Measurements from ENCODE around the gene MUC13.

The MUC13 gene

DNA sequence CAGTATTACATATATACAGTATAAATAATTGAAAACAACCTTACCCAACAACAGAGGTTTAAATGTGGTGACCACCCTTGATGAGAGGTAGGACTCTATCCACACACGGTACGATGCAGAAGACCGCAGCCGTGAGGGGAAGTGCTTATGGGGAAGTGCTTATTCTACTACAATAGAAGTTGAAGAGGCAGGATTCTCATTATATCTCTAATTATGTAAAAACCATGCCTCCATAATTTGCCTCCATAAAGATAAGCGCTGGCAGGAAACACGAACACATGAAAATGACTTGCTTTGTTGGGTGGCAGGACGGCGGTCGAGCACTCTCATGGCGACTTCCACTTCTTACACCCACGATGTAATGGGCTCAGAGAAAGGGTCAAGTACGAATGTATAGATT, 7.2 kb upstream of the MUC13 start:
- DNase-seq: peak; percentile 28

DNA sequence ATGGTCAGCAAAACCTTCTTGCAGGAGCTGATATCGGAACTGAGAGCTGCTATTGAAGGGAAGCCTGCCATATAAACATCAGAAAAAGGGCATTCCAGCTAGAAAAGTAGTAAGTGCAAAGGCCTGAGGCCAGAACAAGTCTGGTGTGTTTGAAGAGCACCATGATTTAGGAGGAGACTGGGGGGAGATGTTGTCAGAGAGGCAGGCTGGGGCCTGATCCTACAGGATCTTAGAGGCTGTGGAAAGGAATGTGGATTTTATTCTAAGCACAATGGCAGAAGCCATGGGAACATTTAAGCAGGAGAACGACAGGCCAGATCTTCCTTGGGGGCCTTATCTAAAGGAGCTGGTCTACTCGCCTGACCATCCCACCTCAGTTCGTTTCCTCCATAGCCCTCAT, 5.1 kb upstream of the MUC13 start:
- no peak for DNase-seq

DNA sequence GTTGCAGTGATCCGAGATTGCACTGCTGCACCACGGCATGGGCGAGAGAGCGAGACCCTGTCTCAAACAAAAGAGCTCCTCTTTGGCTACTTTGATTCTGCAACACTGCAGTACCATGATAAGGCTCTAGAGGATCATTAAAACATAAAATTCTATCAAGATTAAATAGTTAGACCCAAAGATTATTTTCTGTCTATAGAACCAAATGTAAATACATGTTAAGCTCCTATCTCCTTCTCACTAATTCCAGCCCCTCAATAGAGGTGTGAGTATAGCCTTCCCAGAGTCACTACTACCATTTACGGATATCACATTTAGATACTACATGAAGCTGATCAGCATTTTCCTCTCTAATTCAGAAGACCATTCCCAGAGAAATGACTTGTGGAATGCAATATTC, 4.3 kb upstream of the MUC13 start:
- DNase-seq: no peak

DNA sequence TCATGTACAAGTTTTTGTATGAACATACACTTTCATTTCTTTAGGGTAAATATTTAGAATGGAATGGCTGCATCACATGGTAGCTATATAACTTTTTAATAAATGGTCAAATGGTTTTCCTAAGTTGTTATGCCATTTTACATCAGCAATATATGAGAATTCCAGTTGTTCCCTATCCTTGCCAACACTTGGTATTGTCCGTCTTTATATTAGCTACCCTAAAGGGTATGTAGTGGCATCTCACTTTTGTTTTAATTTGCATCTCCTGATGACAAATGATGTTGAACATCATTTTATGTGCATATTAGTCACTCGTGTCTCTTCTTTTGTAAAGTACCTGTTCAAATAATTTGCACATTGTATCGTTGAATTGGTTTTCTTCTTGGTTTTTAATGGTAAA, 2.5 kb upstream of the MUC13 start:
- no peak for DNase-seq

DNA sequence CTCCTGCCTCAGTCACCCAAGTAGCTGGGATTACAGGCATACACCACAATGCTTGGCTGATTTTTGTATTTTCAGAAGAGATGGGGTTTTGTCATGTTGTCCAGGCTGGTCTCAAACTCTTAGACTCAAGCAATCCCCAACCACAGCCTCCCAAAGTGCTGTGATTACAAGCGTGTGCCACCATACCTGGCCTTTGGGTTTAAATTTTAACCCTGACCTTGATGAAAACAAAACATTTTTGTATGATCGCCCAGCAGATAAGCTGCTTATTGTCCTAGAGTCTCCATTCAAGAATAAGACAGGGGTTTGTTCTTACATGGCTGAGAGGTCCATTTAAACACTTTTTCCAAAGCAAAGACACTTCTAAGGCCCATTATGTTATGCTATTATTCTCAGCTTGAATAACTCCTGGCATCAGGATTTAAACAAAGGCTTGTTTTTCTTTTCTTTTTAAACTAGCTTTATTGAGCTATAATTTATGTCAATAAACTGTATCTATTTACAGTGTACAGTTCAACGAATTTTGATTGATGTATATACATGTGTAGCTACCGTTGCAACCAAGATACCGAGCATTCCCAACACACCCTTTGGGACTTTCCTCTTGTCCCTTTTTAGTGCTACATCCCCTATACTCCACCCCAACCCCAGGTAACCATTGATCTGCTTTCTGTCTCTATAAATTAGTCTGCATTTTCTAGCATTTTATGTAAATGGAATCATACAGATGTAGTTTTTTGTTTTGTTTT, 1.4 kb upstream of the MUC13 start:
- DNase-seq: no peak

DNA sequence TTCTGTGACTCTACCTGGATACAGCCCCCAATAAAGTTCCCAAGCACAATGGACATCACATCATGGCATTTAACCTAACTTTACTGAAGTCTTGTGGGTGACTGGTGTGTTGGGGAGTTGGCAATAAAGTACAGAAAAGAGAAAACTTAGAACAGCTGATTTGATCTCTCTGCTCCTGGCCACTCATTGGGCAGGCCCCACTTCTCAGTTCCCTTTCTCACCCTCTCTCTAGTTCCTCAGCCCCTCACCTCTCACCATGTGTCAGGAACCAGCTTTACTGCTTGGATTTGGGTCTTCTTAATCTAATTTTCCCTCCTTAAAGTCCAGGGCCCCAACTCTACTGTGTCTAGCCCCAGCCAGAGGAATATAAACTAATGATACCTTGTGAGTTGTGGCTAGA, 713 bp upstream of the MUC13 start:
- no peak for DNase-seq

DNA sequence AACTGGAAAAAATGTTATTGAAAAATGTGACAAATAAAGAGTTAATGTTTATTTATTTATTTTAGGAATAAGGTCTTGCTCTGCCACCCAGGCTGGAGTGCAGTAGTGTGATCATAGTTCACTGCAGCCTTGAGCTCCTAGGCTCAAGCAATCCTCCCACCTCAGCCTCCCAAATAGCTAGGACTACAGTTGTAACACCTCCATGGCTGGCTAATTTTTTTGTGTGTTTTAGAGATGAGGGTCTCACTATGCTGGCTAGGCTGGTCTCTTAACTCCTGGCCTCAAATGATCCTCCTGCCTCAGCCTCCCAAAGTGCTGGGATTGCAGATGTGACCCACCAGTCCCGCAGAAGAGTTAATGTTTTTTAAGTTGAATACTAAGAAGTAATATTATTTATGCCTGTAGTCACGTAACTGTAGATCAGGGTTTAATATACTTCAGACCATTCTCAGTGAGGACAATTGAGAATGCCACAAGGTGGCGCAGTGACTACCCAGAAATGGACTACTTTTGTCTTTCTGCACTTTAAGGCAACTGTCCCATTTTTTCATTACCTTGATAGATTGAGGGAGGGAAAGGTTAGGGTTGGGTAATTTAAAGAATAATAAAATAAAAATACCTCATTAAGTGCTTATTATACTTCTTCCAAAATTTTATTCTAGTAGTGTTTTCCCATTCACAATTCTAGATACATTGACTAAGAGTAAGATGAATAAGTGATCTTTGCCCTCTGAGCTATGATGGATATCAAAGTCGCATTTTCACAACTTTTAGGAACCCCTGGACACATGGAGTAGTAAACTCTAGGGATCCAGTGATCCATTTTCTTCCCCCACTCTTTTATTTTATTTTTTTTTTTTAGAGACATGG, 6.0 kb downstream of the MUC13 start:
- peak; percentile 55 for DNase-seq

DNA sequence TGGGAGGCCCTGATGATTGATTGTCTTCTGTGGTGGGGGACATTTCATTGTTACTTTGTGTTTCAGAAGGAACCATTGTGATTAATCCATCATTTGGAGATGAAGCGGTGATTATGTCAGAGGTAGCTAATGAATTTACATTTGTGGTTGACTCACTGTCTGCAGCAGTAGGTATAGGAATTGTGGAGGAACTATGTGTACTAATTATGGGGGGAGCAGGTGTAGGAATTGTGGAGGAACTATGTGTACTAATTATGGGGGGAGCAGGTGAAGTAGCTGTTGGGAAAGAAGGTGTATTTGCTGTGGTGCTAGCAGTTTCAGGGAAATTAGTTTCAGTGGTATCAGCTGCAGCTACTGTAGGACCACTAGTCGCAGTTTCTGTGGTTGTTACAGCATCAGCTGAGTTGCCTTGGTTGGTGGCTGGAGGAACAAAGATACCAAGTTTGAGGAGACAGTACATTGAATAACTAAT, 6.9 kb downstream of the MUC13 start:
- DNase-seq: no peak

DNA sequence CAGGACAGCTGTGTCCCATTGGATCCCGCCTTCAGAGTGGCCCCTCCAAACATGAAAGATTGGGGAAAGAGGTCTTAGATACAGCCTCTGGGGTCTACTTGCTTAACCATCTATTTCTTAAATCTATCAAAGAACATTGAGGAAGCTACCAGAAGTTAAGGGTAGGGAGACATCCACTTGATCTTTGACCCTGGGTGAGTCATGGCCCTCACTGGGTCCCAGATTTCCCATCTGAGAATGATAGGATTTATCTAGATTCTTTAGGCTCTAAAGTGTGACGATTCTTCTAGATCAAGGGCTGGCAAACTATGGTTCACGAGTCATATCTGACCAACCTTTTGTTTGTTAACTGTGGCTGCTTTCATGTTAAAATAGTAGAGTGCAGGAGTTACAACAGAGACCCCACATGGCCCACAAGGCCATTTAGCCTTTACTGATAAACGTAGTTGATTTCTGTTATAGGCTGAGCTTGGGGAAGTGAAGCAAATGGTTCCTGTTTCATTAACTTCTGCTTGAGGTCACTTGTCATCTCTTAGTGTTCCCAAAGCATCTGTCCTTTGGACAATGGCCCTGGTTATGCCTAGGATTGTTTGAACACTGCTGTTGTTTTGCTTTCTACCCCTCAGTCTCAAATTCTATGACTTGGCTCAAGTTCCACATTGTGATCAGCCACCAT, 8.0 kb downstream of the MUC13 start:
- DNase-seq: no peak

DNA sequence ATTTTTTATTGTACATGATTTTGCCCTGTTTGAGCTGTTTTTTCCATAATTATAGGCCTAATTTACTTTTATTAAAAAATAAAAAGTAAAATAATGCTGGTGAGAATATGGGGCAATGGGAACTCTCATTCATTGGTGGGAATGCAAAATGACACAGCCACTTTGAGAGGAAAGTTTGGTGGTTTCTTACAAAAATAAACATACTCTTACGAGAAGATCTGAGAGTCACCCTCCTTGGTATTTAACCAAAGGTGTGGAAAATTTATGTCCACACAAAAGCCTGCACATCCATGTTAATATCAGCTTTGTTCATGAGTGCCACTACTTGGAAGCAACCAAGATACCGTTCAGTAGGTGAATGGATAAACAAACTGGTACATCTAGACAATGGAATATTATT, 9.8 kb downstream of the MUC13 start:
- no peak for DNase-seq

DNA sequence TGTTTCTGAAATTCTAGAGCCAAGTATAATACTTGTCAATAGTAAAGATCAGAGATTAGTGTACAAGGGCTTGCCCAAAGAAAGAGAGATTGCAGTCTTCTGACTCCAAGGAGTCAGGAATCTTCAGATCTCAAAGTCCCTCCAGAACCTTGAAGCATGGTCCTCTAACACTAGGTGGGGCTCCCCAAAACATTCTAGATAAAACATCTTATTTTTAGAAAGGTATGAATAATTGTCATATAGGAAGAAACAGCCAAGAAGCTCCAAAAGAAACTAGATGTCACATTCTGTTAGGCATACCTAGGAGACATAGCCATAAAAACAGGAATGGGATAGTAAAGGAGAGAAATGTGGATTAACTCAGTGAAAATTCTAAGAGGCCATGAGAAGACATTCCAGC, 10.7 kb downstream of the MUC13 start:
- no peak for DNase-seq

DNA sequence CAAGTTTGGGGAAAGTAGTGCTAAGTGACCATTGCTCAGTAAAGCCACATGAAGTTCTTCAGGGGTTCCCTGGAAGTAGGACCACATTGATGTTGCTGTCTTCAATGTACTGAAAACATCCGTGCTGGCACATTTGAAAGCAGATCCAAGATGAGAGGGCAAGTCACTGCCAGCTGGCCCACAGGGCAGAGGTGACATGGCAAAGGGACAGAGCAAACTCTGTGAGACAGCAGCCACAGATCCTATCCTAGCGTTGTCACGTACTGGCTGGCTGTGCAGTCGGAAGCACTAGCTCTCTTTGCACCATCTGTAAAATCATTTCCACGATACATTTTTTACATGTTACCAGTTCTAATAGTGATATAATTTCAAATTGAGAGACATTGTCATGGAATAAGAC, 13.8 kb downstream of the MUC13 start:
- no peak for DNase-seq

DNA sequence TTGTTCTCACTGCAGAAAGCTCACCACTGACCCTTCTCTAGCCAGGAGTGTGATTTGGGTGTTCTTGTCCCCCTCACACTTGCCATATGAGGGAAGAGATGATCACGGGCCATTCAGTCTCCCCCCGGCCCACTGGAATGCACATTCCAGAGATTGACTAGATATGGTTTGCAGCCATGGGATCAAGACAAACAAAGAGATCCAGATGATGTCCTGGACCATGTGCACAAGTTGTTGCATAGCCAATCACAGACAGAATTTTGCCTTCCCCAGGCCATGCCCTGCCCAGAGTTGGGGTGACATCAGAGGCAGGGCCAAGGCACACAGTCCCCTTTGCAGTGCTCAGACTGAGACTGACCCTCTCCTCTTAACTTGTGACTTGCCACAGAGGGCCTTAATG, 14.8 kb downstream of the MUC13 start:
- no peak for DNase-seq

DNA sequence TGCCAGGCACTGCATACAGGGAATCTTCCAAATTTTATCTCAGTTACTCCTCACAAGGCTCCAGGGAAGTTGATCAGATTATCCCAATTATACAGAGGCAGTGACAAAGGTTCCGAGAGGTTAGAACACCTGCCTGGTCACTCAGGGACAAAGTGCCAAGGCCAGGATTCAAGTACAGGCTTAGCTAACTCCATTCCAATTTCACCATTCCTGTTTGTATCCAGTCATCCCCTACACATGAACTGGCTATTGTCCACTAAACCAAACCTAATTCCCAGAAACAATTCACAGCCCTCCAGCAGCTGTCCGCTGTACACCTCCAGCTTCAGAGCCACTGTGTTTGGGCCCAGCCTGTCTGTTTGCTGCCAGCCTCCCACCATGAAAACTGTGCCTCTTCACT, 16.0 kb downstream of the MUC13 start:
- DNase-seq: no peak

DNA sequence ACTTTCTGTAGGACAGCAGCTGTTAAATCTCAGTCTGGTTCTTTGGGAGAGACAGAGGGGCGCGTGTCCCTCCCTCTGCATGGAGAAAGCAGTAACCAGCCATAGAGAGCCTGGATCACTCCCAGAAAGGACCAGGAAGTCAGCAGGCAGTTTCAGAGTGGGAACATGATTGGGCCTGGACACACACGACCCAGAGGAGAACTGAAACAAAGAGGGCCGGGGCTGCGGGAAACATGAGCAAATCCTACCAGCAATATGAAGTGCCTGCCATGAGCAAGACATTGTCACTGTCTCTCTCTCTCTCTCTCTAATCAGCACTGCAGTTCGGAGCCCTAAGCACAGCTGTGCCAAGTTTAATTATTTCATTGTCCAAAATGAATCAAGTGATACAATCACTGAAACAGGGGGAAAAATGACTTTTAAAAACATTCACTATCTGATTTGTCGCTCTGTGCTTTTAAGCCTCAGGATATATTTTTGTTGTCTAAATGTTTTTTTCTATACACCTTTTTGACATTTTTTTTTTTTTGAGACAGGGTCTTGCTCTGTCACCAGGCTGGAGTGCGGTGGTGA, 17.6 kb downstream of the MUC13 start:
- DNase-seq: no peak

DNA sequence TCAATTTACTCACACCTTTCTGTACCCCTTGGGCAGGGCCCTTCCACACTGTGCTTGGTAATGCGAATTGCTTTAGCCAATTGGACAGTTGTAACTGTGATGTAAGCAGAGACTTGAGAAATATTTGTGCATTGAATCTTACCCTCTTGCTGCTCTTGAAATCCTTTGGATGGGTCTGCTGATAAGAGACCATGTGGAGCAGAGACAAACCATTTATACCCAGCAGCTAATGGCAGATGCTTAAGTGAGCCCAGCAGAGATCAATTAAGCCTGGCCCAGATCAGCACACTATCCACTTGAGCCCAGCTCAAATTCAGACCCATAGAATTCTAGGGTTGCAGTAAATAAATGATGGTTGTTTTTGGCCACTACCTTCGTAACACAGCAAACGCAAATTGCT, 19.3 kb downstream of the MUC13 start:
- no peak for DNase-seq

DNA sequence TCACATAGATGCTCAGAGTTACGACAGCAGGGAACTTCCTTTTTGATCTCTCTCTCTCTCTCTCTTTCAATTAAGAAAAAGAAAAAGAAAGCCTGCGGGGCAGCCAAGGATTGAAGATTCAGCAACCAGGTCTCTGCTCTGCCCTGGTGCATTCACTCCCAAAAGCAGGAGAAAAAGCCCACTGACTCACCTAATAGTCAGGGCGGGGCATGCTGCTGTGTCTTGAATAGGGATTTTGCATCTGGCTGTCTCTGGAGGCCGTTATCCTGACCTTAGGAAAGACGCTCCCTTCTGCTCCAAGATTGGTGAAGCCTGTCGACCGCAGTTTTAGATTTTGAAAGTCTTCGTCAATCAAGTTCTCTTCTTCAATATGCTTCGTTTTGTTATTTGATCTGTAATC, 26.6 kb downstream of the MUC13 start:
- no peak for DNase-seq

DNA sequence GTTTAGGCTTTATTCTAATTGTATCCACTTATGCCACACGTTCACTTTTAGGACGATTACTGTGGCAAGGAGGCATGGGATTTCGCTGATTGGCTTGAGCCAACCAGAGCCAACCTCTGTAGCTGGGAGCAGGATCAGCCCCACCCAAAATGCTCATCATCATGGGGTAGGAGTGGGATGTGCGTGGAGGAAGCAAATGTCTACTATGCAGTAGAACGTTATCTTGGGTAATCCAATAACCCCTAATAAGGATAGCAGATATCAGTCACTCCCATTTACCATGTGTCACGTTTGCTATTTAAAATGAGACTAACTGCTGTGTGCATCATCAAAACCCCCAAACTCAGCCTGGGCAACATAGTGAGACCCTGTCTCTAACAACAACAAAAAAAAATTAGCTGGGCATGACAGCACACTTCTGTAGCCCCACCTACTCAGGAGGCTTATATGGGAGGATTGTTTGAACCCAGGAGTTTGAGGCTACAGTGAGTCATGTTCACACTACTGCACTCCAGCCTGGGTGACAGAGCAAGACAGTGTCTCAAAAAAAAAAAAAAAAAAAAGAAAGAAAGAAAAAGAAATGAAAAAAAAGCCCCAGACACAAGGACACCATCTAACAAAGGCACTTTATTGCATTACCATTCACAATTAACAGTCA, 29.6 kb downstream of the MUC13 start:
- DNase-seq: no peak

DNA sequence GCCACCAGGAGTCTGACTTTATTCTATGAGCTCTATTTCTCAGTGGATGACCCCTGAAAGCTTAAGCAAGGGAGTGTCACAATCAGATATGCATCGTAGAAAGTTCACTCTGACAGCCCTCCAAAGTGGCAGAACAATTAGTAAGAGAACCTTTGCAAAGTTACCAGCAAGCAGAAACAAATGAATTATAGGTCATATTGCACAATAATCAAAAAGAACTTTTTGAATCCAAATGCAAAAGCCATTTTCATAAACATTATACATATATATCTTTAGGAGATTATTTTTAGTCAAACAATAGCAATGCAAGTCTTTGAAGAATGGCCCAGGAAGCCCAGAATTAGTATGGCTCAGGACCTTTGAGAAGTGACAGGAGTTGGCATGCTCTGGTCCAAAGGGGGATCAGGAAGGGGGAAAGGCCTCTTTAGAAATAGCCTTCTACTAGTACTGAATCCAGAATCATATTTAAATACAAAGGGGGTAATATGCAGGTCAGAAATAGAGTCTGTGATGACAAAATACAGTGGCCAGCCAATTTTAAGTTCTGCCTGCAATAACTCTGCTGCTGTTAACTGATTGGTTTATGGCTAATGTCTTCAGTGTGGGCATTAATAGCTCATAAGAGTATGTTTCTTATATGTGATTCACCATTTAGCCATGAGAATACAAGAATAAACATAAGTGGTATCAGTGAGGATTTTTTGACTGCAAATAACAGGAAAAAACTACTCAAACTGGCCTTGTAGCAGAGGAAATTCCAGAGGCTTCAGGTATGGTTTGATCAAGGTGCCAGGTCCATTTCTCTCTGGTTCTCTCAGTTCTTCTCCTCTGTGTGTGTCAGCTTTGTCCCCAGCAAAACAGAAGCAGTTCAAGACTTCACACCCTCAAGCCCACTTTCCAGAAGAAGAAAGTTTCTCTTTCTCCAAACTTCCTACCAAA, 30.4 kb downstream of the MUC13 start:
- DNase-seq: no peak

DNA sequence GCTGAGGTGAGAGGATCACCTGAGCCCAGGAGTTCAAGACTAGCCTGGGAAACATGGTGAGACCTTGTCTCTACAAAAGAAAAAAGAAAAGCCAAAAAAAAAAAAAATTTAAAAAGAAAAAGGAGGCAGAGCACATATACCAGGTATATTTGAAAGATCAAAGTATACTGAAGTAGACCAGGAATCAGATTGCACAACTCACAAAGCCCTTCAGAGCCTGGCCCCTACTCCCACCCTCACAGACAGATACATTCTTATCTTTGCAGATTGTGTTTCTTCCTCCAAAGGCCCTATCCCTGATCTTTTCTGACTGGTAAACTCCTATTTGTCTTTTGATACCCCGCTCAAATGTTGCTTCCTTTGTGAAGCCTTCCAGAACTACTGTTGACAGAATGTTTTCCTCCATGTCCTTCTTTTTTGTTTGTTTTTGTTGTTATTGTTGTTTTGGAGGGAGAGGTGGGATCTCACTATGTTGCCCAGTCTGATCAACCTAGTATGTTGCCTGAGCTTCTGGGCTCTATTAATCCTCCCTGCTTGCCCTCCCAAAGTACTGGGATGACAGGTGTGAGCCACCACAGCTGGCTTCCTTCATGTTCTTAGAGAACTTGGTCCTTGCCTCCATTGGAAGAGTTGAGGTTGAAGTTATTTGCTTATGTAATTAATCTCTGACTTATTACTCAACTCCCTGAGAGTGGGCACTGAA, 37.6 kb downstream of the MUC13 start:
- no peak for DNase-seq

DNA sequence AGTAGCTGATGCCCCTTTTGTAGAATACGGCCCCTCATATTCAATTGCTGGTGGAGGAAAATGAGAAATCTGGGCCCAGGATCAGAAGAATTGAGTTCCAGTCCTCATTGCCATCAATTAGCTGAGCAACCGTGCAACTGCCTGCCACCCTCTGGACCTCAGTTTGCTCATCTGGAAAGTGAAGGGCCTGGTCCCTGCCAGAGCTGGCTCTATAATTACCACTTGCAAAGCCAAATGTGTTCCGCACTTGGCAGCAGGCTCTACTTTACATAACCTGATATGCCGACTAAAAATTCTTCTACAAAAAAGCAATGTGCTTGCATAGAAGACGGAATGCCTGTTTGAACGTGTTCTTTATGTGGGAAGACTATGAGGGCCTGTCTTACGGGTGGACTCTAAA, 38.8 kb downstream of the MUC13 start:
- DNase-seq: no peak

Data from NCI-H526 treated with DMSO at 0.1 percent for 48 hours (cell line).